NCI-H446 treated with DMSO at 0.1 percent for 48 hours (cell line): ENCODE data around the gene LPP.
A peak's percentile ranks its signal among the peaks of the same experiment; 100 is the strongest.

ENCODE experiments used
- DNase-seq: peaks from one replicate; lab custom pipeline; 2025; lab: John Stamatoyannopoulos, UW

The LPP gene

DNA sequence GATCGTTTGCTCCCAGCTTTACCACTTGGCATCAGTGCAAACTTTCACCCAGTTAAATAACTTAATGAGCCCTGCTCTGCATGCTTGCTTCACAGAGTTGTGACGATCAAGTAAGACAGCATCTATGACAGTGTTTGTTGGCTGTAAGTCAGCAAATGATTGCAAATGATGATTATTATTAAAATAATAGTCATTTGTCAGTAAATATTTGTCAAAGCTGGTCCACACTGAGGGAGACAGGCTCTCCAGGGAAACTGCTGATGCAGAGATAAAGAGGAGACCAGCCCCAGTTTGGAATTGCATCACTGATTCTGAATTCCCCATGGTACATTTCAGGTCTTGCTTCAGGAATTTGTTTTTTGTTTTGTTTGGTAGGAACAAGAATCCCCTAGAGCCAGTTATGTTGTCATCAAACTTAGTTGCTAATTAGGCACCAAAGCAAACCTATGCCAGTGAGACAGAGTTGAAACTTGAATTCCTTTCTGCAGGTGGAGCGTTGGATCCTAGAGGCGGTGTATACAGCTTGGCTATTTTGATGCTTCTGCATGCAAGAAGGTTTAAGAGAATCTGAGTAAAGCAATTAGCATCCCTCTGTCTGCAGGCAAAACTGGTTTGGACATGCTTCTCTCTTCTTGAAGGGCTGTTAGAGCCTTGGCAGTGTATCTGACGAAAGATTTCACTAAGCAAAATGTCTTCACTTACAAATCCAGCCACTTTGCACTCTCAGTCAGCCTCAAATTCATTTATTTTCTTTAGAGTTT lies 679.2 kb downstream of the LPP start:
- peak; percentile 24 for DNase-seq

DNA sequence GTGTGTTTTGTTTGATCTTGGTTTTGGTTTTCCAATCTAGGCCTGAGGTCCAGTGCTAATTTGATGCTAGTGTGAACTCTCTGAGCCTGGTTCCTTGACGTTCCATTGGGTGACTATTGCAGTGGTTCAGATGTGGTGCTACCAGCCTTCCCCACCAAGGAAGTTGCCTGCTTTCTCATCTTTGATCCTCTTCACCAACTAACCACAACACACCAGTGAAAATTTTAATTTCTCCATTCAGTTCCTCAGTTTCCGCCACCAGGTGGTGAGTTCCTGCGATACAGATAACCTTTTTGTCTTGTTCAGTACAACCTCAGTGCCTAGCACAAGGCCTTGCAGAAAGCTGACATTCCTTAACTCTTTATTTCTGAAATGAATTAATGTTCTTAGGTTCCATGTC lies 680.4 kb downstream of the LPP start:
- DNase-seq = no peak

DNA sequence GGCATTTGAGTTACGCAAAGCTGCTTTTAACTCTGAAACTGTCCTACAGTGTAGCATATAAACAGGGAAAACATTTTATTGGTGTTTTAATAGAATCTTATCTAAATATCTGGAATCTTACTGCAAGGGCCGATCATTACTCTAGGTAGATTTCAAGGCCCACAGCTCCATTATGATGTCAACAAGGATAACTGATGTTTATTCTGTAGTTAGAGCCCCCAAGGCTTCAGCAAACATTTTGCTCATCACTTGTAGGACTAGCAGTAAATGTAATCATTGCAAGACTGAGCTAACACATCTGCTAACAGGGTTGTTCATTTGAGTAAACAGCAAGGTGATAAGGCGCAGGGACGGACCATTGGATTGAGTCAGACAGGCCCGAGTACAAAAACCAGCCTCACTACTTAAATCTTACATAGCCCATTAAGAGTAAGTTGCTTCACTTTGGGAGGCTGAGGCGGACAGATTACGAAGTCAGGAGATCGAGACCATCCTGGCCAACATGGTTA lies 685.3 kb downstream of the LPP start:
- DNase-seq = no peak

DNA sequence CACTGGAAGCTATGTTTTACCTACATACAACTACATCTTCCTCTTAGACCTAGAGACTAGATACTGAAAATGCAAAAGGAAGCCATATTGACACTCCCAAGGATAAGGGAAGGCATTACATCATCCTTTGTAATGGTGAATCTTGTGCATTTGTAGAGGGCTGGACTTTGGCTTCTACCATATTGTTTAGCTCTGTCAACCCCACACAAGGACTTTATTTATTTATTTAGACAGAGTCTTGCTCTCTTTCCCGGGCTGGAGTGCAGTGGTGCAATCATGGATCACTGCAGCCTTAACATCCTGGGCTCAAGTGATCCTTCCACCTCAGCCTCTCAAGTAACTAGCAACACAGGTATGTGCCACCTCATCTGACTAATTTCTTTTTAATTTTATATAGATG lies 686.3 kb downstream of the LPP start:
- no peak for DNase-seq

DNA sequence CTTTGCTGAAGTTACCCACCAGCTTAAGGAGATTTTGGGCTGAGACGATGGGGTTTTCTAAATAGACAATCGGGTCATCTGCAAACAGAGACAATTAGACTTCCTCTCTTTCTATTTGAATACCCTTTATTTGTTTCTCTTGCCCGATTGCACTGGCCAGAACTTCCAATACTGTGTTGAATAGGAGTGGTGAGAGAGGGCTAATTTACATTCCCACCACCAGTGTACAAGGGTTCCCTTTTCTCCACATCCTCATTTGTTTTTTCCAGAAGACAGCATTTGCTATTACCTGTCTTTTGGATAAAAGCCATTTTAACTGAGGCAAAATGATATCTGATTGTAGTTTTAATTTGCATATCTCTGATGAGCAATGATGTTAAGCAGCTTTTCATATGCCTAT lies 687.9 kb downstream of the LPP start:
- DNase-seq = no peak

DNA sequence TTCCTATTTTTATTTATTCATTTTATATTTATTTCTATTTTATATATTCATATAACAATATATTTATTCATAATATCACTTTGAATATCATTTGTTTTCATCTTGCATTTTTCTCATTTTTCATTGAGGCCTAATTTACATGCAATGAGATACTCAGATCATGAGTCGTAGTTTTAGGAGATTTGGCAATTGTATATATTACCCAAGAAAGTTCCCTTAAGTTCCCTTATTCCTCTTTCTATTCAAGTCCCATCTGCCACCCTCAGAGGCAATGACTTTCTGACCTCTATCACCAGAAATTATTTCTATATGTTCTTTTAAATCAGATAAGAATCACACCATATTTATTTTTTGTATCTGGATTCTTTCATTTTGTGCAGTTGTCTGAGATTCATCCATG lies 688.7 kb downstream of the LPP start:
- DNase-seq = no peak

DNA sequence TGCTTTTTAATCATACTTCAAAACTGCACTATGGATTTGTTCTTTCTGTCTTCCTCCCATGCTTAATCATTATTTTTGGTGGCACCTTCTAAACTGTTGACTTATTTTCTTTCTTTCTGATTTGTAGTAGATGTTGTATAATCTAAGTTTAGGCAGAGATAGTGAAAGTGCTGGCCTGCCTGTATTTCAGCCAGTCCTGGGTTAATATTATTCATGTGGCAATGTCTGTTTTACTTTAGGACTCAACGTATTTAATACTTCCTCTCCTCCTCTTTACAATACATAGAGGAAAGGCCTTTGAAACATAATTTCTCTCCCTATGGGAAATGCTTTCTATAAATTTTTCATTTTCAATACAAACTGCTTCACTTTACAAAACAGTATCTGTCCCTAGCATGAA lies 690.1 kb downstream of the LPP start:
- no peak for DNase-seq

DNA sequence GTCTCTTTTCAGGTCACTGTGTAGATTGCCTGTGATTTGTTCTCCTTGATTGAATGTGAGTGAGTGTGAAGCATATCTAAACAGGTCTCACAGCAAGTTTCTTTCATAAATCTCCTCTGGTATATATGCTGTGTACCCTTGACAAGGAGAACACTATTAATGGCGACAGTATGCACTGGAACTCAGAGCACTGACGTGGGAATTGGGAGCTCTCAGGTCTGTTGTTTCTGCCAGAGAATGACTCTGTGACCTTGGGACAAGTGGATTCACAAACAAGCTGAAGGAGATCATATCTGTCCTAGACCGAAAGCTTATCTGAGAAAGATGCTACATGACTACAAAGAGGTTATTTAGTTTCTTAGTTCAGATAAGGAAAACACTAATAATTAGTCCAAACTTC lies 691.6 kb downstream of the LPP start:
- DNase-seq = no peak

DNA sequence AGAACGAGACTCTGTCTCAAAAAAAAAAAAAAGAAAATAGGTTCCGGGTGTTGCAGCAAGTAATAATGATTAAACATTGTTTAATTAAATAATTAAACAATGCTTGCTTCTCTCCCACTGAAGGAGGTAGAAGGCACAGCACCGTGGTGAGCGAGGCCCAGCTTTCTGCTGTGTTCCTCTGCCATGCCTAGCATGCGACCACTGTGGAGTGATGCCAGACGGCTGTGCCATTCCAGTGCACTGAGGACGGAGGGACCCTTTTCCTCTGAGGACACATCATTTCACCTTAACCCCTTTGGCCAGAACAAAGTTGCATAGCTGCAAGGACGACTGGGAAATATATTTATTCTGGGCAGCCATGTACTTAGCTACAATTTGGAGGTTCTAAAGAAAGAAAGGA lies 695.0 kb downstream of the LPP start:
- DNase-seq = no peak

DNA sequence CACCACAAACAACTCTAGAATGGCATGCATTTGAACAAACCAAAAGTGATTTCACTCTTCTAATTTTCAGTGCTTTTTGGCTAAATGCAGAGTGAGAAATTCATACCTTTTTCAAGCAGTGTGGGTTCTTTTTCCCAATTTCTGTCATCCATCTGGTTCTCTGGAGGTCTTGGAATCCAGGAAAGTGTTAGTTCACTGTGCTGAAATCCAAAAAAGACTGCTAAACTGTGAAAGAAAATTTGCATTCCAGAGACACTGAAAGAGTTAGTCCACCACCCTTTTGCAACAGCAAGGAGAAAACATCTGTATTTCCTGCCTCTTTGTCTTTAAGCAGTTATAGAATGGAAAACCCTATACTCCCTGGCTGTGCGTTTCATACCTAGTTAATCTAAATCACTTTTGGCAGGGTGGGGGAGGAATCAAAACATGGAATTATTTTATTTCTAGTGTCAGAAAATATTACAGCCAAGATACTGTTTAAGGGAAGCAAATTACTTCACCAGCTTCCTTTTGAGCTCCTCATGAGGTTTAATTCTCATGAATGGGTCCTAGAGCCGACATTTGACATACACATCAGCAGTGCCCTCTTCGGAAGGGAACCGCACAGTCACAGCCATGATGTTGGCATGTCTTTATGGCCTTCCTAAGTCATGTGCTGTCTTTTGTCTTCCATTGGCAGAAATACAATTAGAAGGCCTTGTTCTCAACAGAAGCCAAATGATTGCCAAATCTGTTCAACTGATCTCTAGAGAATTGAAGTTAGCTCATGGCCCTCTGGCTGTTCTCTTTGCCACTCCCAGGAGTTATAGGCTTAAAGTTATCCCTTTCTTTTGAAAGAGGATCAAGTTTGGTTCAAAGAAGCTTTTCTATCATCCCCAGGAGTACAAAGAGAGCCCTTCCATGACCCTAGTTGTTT lies 700.2 kb downstream of the LPP start:
- no peak for DNase-seq

DNA sequence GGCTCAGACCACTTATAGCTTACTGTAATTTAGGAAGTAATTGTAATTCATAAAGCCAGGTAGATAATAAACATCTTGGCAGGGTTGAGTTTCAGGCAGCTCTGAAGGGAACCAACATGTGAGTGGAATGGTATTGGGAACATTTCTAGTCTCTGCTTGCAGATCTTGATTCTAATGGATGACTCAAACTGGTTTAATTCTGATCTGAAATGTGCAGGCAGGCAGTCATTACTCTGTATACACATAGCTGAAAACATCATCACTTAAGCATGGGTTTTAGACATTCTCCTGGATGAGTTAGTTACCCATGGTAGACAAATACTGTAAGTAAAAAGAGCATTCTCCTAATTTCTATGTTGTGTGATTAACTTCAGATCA lies 700.8 kb downstream of the LPP start:
- no peak for DNase-seq

DNA sequence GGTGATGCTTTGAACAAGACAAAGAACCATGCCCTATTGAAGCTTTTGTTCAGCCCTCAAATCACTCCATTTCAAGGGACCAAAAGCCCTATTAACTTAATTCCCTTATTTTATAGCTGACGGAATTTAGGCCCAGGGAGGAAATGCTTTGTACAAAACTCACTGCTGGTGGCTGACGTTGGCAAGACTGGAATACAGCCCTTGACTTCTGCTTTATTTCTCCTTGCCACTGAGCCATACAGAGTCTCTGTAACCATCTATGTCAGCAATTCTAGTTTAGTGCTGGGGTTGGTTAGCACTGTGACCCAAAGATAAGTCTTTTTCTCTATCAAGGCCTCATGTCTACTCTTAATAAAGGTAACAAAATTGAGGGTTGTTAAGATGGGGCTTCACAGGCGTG lies 701.7 kb downstream of the LPP start:
- no peak for DNase-seq

DNA sequence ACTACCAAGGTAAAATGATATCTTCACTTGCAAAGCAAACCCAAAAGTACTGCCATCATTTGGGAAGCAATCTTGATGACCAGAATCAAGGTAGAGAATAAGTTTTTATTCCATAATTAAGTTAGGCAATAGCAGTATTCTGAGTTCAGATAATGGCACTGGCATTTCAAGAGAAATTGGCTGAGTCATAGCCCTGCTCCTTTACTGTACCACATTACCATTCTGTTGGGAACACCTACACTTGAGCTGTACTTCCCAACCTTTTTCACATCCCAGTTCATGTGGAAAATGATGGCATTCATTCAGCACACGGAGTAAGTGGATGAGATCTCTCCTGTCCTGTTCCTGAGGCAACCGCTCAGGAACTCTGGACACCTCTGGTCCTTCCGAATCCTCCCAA lies 706.2 kb downstream of the LPP start:
- DNase-seq = no peak

DNA sequence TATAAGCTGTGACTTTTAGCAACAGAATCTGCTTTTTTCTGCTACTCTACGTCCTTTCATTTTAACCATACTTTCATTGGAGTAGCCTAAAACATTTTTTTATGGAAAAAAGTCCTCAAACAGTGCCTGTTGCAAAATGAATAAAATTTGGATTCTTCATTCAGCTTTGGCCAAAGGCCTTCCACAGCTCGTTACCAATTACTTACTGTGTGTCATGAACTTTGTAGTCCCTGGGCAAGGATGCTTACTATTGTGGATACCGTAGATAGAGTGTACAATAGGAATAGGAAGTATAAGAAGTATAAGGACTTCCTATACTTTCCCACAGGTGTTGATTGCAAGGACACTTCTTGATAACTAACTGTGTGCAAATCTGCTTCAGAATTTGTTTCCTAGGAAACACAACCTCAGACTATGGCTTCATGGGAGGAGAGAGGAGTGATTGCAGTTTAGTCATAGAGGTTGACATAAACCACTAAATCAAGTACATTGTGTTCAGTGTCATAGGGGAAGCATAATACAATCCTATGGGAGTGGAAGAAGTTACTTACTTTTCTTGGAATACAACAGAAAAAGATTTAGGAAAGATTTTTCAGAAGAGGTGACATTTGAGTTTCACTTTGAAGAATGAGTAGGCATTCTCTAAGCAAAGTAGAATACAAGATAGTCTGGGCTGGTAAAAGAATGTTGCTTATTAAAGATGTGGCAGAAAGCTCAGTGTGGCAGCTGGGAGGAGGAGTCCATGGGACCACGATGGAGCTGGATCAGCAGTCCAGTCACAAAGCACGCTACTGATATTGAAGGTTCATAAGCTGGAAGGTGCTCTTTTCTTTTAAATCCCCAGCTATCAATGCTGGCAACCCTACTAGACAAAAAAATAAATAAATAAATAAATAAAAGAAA lies 708.1 kb downstream of the LPP start:
- no peak for DNase-seq

DNA sequence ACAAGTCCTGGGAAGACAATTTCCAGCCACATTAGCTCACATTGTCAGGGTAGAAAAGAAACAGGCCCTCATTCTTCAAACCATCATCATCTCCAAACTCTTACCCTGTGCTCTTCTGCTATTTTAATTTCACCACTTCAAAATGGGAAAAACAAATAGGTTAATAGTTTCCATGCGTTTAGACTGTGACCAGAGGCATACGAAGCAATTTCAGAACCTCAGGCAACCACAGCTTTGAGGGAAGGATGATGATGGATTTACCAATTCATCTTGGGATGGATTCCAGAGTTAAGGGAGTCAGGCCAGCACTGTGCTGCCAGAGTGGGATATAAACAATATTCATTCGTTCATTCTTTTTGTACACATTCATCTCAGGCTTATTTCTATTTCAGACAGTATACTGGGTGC lies 710.0 kb downstream of the LPP start:
- peak; percentile 22 for DNase-seq

DNA sequence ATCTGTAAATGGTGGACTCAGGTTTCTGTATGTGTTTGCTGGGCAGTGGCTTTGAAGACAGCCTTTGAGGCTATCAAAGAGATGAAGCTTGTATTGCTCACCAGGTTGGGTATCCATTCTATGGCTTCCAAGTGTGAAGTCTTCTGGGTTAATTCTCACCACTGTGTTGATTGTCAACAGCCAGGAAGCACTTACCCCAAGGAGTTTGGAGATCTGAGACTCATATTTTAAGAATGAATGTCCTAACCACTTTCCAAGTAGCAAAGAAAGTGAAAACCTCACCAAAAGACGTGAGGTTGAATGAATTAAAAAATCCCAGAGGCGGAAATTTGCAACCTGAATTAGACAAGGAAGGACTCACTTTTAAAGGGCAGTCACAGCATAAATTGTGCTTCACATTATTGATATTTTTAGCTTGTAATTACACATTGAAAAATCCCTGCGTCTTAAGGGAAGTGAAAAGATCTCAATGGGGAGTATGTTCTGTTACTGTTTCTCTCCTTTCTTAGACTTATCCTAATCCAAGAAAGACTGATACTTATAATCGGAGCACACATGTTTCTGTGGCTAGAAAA lies 713.8 kb downstream of the LPP start:
- no peak for DNase-seq

DNA sequence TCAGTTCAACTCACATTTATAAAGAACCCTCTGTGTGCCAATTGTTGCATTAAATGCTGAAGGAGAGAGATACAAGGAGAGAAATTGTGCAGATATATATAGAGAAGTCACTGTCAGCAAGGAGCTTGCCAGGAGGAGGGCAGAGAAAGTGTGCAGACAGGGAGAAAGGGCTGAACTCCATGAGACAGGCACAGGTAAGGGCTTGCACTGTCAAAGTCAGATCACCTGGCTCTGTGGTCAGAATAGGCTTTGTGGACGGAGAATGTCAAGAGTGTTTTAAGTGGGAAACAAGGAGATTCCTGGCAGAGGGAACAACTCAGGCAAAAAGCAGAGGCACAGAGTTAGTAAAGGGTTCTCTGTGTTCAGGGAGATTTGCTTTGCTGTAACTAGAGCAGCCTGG lies 714.8 kb downstream of the LPP start:
- DNase-seq = no peak

DNA sequence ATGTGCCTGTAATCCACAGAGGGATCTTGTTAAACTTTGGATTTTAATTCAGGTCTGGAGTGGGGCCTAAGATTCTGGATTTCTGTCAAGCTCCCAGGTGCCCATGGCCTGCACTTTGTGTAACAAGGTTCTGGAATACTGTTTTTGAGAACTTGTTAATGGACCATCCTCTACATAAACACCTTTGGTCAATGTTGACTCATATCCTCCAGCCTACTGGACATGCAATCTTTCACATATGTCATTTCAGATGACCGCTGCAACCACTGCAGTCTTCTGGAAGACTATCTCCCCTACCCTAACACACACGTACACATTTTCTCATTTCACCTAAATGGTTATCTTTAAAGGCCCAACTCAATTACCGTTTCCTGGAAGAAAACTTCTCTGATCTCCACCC lies 715.7 kb downstream of the LPP start:
- DNase-seq = no peak

DNA sequence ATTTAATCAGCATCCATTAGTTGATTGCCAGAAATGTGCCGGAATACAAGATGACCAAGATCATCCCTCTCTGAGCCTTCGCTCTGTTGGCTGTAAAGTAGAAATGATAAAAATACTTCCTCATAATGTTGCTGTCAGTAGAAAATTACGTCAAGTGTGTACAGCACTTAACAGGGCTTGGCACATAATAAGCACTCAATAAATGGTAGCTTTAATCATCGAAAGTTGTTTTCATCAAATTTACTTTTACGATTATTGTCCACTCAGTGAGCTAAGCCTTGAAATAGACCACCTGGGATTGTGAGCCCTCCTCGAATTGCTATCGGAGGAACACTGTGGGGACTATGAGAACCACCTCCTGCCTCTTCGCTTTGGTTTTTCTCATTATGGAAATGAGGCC lies 716.5 kb downstream of the LPP start:
- no peak for DNase-seq

DNA sequence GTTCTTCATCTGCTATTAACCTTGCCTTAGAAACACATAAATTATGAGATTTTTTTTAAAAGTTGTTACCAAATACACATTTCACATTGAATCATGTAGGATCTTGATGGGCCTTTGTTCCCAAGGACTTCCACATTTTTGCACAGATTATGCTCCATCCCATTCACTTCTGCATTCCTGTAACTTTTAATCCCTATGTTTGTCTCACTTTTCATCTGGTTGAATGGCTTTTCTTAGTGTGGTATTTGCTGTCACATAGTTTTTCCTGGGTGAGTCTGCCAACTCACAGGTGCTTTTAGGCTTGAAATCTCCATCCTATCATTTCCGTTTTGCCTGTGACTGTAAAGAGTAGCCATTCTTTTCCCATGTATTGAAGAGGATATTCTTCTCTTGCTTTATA lies 720.6 kb downstream of the LPP start:
- no peak for DNase-seq

DNA sequence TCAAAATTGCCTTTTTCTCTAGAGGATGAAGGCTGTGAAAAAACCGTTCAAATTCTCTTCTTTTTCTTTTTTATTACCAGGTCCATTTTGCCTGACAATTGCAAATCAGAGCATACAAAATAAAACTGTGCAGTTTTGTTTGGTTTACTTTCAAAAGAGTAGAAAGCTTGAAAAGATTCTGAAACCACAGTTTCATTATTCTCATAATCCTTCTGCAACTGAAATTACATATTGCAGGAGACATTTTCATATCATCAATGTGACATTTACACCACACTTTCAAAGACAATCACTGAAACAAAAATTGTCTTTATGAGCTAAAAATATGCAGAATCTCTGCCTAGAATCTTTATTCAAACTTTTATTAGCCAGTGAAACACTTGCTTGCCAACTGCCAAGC lies 721.5 kb downstream of the LPP start:
- DNase-seq = no peak

DNA sequence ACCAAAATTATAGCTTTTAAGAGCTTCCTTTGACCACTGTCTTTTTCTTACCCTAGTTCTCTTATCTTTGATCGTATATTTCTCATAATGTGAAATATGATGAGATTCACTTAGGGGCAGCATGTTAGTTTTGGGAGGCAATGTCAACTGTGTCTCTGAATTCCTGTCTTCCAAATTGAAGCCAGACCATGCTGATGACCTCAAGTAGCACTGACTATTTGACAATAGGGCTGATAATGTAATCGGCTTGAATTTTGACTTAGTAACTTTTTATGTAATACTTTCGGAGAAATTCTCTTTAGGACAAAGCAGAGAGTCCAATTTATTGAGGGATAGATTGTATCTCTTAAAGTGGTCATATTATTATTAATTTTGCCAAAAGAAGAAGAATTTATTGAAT lies 722.4 kb downstream of the LPP start:
- DNase-seq = no peak
